ENCODE results near the gene RAB31.
A peak's percentile ranks its signal among the peaks of the same experiment; 100 is the strongest.

RAB31 gene

GRCh38 chr18:9738266-9738969 is 30.3 kb downstream of the RAB31 start:
- DNase-seq = no peak

DNA sequence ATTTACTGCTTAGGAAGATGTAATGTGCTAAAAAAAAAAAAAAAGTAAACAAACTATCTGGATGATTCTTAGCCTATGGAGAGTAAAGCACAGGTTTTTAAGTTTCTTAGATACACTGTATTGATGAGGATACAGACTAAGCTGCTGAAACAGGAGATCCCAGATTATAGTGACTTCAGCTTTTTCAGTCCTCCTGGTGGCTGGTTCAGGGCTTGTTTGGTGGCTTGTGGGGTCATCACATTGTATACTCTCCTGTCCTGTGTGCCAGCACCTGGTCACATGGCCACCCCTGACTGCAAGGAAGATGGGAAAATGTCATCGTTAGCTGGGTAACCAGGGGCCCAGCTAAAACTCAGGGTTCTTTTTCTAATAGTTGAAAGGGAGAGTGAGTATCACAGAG is 31.4 kb downstream of the RAB31 start:
- DNase-seq = no peak

DNA sequence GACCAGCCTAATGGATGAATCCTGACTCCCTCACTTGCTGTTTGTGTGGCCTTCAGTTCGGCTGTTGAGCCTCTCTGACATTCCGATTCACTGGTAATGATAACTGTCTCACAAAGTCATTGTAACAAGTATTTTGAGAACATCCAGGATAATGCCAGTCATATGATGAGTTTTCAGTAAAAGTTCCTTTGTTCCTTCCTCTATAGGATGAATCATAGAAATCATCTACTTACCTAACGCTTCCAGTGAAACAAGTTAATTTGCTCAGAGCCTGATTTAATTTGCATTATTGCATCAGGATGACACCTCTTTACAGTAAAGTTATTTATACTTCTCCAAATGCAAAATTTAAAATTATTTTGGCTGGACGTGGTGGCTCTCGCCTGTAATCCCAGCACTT is 32.0 kb downstream of the RAB31 start:
- DNase-seq = peak; percentile 72 to 75

DNA sequence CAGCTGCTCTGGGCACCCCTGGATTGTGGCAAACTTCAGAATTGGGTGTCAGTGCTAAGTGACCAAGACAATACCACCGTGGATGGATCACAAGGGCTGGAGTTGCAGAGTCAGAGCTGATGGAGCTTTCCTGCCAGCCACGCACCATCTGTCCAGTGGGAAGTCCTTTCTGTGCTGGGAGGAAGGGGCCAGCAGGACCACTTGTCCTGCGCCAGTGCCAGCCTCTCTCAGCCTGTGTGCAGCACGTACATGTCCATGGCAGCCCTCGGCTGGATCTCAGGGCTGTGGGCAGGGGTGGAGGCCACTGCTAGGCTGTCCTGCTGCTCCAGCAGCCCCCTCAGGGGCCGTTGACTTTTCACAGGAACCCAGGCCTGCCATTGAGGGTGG is 33.3 kb downstream of the RAB31 start:
- DNase-seq = no peak

- DNase-seq = no peak
Observed at GRCh38 chr18:9741793-9742523, 33.9 kb downstream of the RAB31 start.

- no peak for DNase-seq
Observed at GRCh38 chr18:9742524-9743131, 34.5 kb downstream of the RAB31 start.

DNA sequence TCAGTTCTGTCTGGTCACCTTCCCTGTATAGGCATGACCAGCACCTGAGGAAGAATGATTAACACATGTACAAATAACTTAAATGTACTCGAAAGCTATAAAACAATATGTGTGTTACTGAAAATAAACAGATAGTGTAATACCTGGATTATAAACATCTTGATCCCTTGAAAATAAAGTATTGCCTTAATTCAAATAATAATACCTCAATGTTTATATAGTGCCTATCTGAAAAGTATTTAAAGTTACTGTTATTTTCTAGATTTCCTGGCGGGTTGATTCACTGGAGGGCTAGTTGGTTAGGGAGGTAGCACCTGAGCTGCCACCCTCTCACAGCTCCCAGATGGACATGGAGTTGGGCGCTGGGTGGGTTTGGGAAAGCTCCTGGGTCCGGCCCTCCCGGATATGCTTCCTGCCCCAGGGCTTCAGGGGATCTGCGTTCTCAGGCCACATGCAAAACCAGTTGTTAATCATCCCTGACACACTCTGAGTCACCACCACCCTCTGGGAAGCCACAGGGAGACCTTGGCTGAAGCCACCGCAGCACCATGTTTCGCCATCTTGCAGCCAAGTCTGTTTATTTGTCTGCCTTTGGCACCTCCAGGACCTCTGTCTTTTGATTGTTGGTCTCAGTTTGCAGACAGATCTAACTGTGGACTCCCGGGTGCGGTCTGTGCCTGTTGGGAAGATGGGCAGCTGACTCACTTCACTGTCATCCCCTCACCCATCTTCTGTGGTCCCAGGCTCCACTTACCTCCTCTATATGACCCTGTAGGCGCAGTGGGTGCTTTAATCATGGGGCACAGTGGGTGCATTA is 35.3 kb downstream of the RAB31 start:
- DNase-seq = peak; percentile 89 to 93

GRCh38 chr18:9746958-9747357 is 38.9 kb downstream of the RAB31 start:
- DNase-seq = no peak

DNA sequence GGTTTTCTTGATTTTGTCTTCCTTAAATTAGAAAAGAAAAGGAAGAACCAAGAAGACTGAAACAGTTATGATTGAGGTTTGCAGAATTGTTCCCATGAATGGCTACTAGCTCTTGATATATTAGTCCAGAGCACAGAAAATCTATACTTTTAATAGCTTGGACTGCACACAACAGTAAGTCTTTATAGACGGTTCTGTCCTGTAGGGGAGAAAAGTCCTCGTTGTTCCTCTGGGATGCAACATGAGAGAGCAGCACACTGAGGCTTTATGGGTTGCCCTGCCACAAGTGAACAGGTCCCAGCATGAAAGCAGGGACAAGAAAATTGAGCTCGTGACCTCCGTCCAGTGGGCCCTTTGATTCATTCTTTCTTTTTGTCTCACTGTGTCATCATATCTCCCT is 41.5 kb downstream of the RAB31 start:
- no peak for DNase-seq

GRCh38 chr18:9750112-9750511 is 42.0 kb downstream of the RAB31 start:
- no peak for DNase-seq

- DNase-seq = no peak
Observed at GRCh38 chr18:9750606-9751304, 42.7 kb downstream of the RAB31 start.

- DNase-seq = no peak
Observed at GRCh38 chr18:9751371-9752031, 43.4 kb downstream of the RAB31 start.

GRCh38 chr18:9753846-9754245 is 45.7 kb downstream of the RAB31 start:
- DNase-seq = peak in 1 of 2 donors; percentile 47

DNA sequence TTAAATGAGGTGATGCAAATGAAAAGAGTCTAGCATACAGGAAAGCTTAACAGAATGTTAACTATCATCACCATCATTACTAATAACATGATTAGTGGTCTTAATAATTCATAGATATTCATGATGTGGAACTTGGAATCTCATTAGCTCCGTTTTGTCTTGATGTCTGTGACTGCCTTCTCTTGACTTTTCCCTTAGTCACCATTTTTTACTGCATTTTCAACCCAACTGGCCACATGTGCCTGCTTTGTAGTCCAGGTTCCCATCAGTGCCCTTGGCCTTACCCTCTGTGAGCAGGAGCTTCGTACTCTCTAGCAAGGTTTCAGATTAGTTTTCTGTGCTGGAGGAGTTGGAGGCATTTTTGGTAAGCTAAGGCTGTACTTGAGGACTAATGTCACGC is 47.0 kb downstream of the RAB31 start:
- no peak for DNase-seq

GRCh38 chr18:9755615-9756014 is 47.5 kb downstream of the RAB31 start:
- peak; percentile 77 to 82 for DNase-seq

GRCh38 chr18:9756271-9756932 is 48.3 kb downstream of the RAB31 start:
- DNase-seq = no peak

GRCh38 chr18:9756933-9757470 is 48.9 kb downstream of the RAB31 start:
- no peak for DNase-seq

DNA sequence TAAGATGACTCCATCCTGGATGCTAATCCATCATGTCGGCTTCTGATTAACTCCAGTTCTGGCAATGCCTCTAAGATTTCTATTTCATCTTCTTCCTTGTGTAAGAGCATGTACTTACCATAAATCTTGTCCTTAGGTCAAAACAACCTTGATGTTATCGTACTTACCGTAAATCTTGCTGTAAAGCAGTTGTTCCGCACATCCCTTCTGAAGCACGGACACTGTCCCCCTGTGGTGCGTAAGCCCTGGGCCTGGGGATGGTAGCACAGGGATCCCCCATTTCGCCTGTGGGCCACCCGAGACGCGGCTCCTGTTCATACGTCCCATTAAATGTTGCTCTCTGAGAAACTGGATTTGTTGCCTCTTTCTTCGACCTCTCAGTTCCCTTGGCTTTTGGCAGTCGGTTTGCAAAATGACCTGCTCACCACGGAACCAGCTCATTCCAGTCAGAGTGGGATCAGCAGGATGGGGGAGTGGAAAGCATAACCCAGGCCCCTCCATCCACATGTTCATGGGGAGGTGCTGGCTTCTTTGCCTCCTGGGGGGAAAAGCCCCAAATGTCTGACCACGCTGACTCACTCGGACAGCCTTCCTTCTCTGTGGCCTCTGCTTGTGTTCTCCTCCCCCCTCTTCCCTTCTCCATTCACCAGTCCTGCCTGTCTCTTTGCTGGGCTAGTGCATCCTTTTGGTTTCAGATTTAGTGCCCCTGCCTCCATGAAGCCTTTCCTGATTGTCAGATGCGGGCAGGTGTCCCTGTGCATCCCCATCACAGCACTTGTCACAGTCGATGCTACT is 49.9 kb downstream of the RAB31 start:
- no peak for DNase-seq

GRCh38 chr18:9758624-9759075 is 50.5 kb downstream of the RAB31 start:
- peak in 1 of 2 donors; percentile 62 for DNase-seq

DNA sequence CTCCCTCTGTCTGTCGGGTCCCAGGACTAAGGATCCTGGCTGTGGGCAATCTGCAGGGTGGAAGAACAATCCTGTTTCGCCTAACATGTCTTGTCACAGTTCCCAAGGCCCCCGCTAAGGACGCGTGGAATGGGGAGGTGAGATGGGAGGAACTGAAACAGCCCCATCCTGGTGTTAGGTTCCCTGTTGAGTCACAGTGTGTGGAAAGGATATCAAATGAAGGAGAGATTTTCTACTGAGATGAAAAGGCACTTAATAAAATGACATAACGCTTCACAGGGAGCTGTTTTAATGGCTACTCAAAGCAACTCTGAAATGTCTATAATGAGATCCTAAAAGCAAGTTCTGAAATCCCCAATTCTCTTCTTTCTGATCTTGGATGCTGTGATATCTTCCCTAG is 52.5 kb downstream of the RAB31 start:
- no peak for DNase-seq

All from inflammatory macrophage treated with lipopolysaccharide for 1 hour (primary cell).